Measurements from ENCODE around the gene PKHD1. TPM values are rescaled to one million over a fixed set of nuclear protein-coding genes. Genes with fewer than 3 reads are reported as not detected.

Gene PKHD1
- total RNA-seq, 1 donor from 2014 or later: 0.04 TPM

DNA sequence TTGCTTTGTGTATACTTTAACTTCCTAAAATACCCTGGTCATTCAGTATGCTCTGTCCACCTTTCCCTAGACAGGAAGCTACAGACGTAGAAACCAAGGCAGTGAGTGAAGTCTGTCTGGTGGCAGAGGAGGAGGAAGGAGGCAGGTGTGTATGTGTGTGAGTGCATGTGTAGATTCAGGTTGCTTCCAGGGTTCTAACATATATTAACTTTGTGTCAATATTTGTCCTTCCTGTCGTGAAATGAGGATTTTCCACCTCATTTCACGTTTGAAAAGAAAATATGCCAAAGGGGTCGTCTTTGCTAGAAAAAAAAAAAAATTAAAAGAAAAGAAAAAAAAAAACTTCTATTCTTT, 411.5 kb downstream of the PKHD1 start:
- no peak for ATAC-seq

DNA sequence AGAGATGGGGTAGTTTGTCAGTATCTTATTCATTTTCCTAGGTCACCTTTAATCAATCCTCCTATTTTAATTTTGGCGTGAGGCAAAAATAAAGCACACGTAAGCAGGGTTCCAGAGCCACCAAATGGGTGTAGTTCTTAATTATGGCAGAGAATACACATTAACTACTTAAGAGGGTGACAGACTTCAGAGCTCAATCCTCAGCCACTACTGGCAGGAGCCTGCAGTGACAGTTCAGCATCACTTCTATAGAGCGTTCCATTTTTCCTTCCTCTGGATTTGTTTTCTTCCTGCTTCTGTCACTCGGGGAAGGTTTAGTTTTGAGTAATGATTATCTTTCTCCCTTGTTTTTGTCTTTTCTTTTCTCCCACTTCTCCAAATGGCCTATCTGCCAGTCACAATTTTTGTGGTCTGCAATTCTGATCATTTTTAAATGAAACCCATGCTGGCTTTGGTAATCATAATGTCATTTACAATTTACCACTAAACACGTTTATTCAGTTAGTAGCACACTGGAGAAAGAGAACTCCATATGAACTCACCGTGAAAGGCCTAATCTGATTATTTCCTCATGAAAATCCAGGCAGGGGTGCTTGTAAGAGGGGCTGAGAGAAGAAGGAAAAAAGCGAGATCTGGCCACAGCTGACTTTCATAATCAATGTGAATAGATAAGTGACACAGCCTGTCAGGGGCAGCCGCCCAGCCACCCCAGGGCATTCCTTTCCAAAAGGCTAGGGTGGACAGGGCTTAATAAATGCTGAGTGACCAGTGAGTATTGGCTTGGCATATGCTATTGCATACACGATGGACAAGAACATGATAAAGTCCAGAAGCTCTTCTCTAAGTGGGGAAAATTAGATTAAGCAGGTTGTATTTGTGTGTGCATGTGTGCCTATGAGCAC, 412.1 kb downstream of the PKHD1 start:
- ATAC-seq: no peak

DNA sequence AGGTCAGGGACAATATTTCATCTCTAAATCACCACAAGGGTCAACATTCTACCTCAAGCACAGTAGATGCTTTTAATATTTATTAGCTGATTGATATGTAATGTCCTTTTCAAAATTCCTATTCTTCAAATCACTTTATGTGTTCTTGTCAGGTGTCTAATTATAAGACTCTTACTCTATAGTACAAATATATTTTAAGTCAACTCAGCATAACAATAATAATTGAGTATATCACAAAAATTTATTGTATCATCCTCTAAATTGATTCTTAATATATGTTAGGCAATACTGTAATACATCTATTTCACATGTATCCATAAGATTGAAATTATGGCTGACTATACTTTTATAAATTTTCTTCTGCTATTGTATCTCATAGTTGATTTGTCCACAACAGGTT, 423.9 kb downstream of the PKHD1 start:
- no peak for ATAC-seq

DNA sequence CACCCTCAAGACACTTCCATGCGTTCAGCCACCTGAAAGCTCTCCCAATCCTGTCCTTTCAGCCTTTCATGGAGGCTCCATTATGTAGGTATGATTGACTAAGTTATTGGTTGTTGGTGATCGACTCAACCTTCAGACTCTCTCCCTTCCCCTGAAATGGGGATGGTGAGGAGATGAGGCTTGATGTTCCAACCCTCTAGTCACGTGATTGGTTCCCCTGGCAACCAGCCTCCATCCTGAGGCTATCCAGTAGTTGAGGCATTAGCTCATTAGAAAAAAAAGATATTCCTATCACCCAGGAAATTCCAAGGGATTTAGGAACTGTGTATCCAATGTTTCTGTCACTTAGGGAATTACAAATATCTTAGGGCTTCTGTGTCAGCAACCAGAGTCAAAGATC, 426.6 kb downstream of the PKHD1 start:
- no peak for ATAC-seq

DNA sequence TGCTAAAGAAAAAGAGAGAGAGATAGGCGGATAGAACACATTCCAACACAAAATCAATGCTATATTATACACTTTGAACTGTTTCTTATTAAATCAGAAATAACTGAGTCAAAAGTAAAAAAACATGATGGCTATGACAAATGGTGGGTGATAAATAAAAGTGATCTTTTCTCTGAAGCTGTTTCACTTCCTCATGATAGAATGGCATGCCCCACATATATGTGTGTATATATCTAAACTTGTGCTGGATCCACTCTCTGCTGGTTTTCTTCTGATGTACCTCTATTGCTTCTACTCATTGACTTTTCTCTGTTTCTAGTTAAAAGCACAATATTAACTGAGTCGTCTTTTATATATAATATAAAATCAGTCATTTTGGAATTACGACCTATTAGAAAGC, 429.9 kb downstream of the PKHD1 start:
- ATAC-seq: no peak

DNA sequence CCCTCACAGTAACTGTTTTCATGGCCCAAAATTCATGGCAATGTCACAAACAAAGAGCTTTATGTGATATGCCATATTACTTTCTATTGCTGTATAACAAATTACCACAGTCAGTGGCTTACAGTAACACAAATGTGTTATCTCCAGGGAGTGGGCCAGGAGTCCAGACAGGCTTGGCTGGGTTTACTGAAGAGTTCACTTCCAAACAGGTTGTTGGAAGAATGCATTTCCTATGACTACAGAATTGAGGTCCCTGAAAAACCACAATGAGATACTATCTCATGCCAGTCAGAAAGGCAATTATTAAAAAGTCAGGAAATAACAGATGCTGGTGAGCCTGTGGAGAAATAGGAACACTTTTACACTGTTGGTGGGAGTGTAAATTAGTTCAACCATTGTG, 431.9 kb downstream of the PKHD1 start:
- ATAC-seq: no peak

DNA sequence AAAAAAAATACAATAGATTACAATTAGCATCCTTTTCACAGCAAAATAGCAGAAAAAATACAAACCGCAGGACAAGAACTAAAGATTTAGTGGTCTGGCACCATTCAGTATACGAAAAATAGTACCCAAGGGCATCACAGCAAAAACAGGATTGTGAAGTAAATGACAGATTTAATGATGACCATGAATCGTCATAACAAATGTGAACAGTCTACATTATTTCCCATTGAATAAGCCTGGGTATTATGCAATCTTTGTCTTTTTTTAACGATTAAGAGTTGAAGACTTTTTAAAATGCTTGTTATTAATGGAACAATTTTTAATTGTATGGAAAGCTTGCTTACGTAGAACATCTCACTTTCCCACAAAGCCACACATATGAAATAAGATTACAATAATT, 432.8 kb downstream of the PKHD1 start:
- ATAC-seq: peak; percentile 39

DNA sequence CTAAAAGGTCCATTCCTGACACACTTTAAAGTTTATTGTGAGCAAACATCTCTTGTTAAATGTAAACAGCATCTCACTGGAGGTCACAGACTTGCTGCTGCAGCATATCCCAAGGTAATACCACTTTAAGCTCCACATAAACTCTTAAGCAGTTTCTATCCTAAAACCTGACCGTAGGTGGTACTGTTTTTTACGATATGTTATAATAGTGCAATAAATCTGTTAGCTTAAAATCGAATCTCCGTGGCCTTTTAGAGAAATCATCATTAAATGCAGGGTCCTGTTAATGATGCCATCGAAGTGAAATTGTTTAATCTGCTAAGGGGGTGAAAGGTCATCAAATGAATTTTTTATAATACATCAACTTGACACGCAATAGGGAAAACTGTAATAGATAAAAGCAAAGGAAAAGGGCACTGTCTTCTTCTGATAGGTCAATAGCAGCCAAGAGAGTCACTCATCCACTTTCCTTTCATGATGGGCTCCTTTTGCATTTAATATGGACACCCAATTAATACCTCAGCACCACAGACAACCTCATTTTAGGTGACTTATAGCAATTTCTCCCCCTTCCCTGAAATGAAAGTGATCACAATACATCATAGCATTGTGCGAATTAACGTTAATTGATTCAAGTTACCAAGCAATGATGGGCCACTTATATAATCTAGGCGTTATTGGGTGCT, 436.1 kb downstream of the PKHD1 start:
- no peak for ATAC-seq

DNA sequence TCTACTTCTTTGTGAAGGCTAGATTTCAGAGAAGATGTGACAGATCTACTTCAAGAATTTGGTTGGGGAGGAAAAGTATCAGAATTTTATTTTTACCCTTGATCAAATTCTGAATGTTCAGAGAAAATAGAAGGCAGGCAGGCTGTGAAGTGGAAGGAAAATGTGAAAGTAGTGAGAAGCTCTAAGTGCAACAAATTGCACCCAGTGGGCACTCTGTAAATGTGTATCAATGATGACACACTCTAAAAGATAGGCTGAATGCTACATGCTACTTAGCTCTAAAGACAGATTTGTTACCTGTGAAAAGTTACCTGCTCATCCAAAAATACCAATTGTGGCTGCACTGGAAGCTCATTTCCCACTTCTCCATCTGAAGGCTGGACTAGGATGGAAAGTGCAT, 438.6 kb downstream of the PKHD1 start:
- no peak for ATAC-seq

DNA sequence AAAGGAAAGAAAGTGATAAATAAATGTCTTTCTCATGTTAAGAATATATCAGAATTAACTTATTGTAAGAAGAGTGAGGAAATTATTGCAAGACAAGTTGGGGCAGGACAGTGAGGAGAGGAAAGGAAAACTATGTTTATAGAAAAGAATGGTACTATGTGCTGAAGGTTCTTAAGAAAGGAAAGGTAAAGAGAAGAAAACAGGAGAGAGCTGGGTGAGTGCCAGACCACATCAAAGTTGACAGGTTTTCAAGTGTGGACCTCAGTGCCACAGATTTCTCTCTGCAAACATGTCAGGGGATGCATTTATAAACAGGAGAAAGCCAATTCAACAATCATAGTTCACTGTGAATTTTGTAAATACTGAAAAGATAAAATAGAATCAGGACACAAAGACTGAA, 439.2 kb downstream of the PKHD1 start:
- ATAC-seq: no peak

DNA sequence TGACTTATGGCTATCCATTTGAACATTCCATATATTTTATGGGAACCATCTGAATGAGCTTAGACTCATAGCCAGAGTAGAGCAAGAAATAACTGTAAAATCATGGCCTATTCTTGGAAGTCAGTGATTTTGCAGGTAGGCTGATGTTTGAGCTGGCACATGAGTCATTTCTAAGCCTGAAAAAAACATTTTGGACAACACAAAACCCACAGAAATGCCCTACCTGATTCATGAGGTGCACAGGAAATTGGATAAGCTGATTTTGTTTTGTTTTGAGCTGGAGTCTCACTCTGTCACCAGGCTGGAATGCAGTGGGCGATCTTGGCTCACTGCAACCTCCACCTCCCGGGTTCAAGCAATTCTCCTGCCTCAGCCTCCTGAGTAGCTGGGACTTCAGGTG, 443.0 kb downstream of the PKHD1 start:
- ATAC-seq: no peak

DNA sequence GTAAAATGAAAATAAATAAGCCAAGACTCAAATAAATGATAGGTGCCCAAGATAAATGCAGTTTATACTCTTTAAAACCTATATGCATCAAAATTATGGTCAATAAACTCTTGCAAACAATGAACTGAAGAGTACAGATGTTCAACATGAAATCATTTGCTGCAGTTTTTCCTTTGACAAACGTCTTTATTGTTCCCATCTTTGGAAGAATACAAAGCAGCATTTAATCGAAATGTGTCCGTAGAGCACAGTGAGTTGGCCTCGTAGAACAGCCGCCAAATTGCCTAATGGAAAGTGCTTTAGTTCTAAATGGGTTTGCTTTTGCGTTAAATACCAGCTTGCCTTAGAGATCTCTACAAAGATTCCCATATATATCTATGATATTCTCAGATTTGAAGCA, 447.4 kb downstream of the PKHD1 start:
- ATAC-seq: no peak

DNA sequence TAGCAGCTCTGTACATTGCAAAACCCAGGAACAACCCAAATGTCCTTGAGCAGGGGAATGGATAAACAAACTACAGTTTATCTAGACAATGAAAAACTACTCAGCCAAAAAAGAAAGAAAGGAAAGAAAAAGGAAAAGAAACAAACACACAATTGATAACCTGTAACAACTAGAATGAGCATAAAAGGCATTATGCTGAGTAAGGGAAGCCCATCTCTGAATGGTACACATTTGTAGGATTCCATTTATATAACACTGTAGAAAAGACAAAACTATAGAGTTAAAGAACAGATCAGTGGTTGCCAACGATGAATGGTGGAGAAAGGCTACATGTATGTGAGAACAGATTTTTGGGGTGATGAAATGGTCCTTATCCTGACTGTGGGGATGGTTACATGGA, 454.0 kb downstream of the PKHD1 start:
- no peak for ATAC-seq

DNA sequence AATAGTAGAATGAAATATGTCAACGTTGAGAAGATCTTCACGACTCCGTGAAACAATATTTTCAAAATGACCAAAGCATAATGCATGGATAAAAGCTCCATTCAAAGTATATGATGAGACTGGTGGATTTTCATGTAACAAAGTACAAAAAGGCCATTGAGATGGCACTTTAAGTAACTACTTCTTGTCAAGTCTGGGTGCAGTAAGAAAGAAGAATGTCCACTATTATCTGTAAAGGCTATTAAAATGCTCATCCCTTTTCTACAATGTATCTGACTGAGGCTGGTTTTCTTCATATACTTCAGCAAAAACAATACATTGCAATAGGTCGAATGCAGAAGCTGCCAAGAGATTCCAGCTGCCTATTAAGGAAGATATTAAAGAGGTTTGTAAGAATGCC, 457.4 kb downstream of the PKHD1 start:
- ATAC-seq: no peak

DNA sequence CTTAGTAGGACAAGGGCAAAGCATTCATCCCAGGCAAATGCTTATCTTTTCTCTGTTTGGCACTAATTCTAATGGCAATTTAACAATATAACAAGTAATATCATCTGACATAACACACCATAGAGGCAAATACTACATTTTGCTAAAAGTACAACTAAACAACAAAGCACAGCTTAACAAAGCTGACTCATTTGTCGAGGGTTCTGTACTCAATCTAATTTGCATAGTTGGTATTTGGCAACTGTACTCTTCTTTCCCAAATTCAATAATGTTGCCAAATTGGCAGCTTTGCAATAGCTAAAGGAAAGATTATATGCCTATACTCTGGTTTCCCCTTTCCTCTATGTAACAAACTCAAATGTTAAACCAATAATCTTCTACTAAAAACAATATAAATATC, 461.0 kb downstream of the PKHD1 start:
- ATAC-seq: no peak

DNA sequence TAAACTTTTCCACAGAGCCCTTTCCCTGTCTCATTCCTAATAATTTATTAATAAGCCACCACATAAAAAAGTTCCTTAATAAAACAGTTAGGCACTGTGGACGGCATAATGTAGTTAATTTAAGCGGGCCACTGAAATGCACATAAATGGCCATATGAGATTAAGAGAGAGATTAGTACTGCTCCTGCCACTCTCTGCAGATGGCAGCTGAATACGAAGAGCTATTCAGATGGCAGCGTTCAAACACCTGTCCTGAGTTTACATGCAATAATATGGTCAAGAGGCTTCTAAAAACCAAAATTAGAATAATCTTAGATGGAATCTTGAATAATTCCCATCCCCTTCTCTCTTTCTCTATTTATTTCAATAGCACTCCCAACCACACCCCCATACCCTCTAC, 461.8 kb downstream of the PKHD1 start:
- no peak for ATAC-seq

DNA sequence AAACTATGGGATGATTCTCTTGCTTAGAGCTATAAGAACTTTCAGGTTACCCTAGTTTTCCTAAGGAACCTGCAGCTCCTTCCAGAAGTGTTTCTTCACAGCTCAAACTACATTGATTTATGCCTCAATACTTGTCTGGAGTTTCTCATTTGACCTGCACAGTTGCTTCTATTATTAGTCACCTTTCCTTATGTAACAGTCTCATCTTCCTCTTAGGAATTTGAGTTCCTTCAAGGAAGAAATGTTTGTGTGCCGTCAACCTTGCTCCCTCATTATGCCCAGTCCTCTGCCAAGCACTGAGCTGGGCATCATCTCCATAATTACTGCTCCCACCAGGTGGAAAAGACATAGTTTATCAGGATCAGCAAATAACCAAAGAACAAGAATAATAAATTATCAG, 466.4 kb downstream of the PKHD1 start:
- no peak for ATAC-seq

DNA sequence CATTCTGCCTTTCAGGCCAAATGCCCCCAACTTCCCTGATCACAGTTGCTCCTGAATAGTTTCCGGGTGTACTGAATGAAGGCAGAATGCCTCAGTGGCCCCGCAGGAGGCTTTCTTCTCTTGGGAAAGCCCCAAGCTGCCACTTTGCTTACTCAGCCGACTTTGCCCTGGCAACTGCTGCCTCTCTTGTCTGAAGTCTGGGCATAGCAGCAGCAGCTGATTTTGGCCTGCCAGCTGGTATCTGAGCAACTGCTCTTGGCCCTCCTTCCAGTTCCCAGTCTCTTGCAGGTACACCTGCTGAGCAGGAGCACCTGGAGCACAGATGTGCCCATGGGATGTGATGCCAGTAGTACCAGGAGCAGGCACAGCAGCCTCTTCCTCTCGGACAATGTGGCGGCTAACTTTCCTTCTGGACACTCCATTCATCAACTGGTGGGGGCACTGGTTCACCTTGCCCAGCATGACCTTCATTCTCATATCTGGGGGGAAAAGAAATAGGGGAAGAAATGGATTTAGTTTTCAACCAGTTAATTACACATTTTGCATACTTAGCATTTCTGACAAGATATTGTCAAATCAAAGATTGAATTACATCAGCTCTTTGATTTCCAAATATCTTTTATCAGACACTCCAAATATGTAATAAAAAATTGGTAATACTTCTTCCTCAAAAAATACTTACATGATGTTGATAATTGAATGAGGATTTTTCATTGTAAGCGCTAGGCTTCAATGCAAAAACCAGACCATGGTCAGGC, 468.2 kb downstream of the PKHD1 start:
- ATAC-seq: no peak

DNA sequence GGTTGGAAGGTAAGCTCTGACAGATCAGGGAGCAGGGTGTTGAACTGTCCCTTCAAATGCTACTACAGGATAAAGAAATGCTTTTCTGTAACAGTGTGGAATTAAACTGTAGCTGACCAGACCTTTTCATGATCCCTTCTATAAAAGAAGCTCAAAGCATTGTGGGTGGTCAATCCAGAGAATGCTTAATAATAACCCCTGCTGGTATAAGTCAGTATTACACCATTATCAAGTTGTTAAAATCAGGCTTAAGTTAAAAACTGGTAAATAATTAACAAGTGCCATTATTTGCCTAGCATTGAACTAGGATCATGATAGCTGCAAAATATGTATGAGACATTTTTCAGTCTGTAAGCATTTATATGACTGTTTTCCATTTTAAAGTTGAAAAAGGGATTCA, 468.9 kb downstream of the PKHD1 start:
- ATAC-seq: no peak

DNA sequence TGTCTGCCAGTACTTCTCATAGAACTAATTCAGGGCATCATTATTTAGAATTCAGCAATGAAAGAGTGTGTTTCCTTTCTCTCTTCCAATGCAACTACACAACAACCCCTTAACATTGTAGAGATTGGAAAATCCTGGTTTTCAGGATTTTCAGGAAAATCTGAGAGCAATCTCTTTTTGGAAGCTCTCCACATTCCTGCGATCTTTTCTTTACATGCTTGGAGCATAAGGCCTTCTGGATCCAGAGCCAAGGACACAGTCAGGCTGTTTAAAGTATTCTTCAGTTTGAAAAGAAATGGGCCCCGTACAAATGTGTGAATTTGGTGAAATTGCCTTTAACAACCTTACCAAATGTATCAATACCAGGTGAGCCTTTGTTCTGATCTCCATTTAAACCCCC, 469.7 kb downstream of the PKHD1 start:
- no peak for ATAC-seq

DNA sequence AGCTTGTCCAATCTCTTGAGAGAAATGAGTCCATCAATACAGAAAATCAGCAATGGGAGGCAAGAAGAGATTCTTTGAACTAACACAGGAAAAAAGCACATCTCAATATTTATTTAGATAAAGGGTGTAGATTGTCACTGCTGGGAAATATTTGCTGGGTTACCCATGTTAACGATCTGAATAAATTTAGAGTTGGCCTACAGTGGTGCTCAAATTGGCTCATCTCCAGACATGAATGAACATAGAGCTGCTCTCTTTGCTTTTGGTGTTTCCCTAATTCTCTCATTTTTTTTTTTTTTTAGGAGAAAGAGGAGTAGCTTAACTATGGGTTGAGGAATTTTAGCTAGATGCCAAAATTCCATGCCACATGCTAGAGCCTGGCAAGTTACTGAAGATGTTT, 471.2 kb downstream of the PKHD1 start:
- ATAC-seq: no peak

DNA sequence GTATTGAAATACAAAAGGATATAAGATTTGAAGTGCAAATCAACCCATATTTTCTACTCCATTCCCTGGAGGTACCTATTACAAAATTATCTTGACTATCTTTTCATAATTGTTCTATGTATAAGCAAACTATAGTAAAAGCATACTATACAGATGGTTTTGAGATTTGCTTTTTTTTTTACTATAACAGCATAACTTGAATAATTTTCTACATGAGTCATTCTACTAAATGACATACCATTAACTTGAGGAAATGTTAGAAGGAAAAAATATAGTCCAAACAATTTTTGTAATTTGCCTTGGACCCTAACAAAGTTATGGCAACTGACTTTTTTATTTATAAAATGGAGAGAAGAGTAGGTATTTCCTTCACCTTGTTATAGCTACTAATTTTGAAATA, 472.7 kb downstream of the PKHD1 start:
- no peak for ATAC-seq

DNA sequence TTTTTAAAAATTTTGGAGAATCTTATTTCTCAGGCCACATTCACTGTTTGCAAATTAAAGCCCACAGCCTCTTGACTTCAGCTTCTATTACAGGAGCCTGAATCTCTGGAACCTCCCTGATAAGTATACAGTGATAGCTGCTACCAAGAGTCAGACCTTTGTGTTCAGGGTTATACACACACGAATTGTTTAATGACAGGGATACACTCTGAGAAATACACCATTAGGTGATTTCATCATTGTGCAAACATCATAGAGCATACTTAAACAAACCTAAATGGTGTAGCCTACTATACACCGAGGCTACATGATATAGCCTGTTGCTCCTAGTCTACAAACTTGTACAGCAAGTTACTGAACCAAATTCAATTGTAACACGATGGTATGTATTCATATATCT, 473.9 kb downstream of the PKHD1 start:
- no peak for ATAC-seq

DNA sequence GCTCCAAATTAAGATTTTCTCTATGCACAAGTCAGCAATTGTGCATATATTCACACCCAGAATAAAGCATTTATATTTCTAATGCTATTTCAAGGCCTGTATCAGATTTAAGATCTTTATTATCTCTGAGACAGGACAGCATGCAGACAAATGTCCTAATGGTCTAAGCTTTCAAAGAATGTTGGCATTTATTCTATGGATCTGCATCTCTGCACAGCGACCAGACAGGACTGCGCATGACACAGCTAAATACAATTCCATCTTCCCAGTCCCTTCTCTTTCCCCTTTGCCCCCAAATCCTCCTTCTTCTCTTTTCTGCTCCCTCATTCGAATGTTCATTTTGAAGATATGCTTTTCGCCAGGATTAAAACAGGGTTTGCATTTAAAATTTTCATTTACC, 478.5 kb downstream of the PKHD1 start:
- no peak for ATAC-seq
